Muscle layer of duodenum (tissue), 2 donors: Measurements from ENCODE around the gene SNHG17.
"Not testable (repeated sequence)": the region's sequence is repeated elsewhere in the genome, so short reads cannot be mapped to it uniquely, and the experiment has no call there.

Experiments
- H3K27ac ChIP-seq: one replicate; pipeline ENCODE4 v1.7.0; 2013; ENCODE audit warnings: mild to moderate bottlenecking, low read length
- H3K27me3 ChIP-seq: one replicate; pipeline ENCODE4 v1.7.0; 2013; ENCODE audit warnings: low read depth, mild to moderate bottlenecking, control low read depth, low read length
- H3K36me3 ChIP-seq, 2 donors: one replicate each; pipeline ENCODE4 v1.7.0; 2013; ENCODE audit warnings: low read length in 2 of 2, control low read depth in 1 of 2, mild to moderate bottlenecking in 1 of 2; ENCODE audit not compliant: insufficient read depth in 2 of 2, control insufficient read depth in 1 of 2
- H3K4me1 ChIP-seq, 2 donors: one replicate each; pipeline ENCODE4 v1.7.0; 2013; ENCODE audit warnings: low read length in 2 of 2, mild to moderate bottlenecking in 2 of 2, control low read depth in 1 of 2, moderate library complexity in 1 of 2; ENCODE audit not compliant: insufficient read depth in 2 of 2, control insufficient read depth in 1 of 2
- H3K4me3 ChIP-seq, 2 donors: one replicate each; pipeline ENCODE4 v1.7.0; 2013; ENCODE audit warnings: low read length in 2 of 2, low read depth in 1 of 2, mild to moderate bottlenecking in 1 of 2
- H3K9me3 ChIP-seq, 2 donors: one replicate each; pipeline ENCODE4 v1.7.0; 2013; ENCODE audit warnings: low read length in 2 of 2, control low read depth in 1 of 2, mild to moderate bottlenecking in 1 of 2; ENCODE audit not compliant: control insufficient read depth in 1 of 2
- donor health status: healthy.

SNHG17 gene

DNA sequence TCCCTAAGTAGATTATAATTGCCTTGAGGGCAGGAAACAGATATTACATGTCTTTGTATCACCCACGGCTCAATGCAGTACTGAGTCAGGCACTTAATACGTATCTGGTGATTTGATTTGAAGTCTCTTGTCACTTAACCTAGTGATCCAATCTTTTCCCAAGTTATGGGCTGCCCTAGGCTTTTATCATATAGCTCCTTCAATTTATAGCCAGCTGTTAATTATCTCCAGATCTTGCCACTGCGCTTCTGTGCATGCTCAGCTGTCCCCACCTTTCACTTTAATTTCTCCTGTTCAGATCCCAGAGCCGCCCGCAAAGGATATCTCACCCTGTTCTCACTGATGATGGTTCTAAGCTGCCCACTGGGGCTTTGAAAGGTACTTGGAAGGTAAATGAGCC lies 41.9 kb downstream of the SNHG17 start:
- H3K9me3 ChIP-seq: peaks cover 0 to 4% of the 10 kb centered on the region in 2 donors
- H3K36me3 ChIP-seq: no peaks in the 10 kb centered on the region
- no peak overlapping the region for H3K4me3 ChIP-seq
- H3K27ac ChIP-seq: no peak overlapping the region
- H3K27me3 ChIP-seq: no peaks in the 10 kb centered on the region
- H3K4me1 ChIP-seq: peaks cover 0 to 5% of the 10 kb centered on the region in 2 donors

DNA sequence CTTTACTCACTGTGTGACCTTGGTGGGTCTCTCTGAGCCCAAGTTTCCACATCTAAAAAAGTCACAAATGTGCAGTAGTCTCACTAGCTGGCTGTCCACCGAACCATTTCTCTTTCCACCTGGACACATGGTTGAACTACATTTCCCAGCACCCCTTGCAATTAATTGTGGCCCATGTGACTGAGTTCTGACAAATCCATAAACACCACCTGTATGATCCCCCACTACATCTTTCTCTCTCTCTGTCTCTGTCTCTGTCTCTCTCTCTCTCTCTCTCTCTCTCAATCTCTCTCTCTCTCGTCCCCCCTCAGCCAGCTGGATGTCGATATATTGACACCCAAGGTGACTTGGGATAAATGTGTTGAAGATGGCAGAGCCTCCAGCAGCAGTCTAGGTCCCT lies 42.8 kb downstream of the SNHG17 start:
- Histone ChIP-seq H3K4me1 (peaks cover 0 to 5% of the 10 kb centered on the region in 2 donors), H3K9me3 (peaks cover 0 to 4% of the 10 kb centered on the region in 2 donors)

DNA sequence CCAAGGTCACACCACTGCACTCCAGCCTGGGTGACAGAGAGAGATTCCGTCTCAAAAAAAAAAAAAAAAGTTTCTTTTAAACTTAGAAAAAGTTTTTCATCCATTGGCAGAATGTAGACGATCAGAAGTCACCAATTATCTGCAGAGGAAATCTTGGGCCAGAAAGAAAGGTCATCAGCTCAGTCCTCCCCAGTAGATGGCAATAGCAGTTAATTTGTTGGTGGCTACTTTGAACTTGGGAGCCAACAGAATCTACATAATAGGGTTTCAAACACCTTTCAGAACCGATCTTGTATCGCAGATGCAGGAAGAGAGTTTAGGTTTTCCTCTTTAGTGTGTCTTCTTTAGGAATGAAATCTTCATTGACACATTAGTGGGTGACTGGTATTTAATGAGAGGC lies 47.2 kb downstream of the SNHG17 start:
- Histone ChIP-seq H3K9me3 (peaks cover 0 to 4% of the 10 kb centered on the region in 2 donors), H3K4me1 (no peaks in the 10 kb centered on the region), H3K36me3 (no peaks in the 10 kb centered on the region), H3K4me3 (no peak overlapping the region), H3K27ac (no peak overlapping the region), H3K27me3 (no peaks in the 10 kb centered on the region)

More for the DNA sequence above, 42.8 kb downstream of the SNHG17 start:
- Histone ChIP-seq H3K4me3 (no peak overlapping the region), H3K27me3 (no peaks in the 10 kb centered on the region), H3K36me3 (no peaks in the 10 kb centered on the region), H3K27ac (no peak overlapping the region)

DNA sequence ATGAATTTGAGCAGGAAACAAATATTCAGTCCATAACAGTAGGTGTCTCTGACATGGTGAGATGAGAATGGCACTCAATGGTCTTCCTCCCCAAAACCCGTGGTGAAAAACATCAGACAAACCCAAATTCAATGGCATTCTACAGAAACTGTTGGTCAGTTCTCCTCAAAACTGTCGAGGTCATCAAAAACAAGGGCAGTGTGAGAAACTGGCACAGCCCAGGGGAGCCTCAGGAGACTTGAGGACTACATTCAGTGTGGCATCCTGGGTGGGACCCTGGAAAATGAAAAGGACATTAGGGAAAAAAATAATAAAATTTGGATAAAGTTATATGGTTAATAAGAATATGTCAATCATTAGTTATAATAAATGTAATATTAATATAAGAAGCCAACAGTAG lies 48.3 kb downstream of the SNHG17 start:
- H3K4me1 ChIP-seq: no peaks in the 10 kb centered on the region
- no peak overlapping the region for H3K4me3 ChIP-seq
- H3K27me3 ChIP-seq: no peaks in the 10 kb centered on the region
- peaks cover 0 to 4% of the 10 kb centered on the region in 2 donors for H3K9me3 ChIP-seq
- H3K36me3 ChIP-seq: no peaks in the 10 kb centered on the region
- H3K27ac ChIP-seq: no peak overlapping the region

DNA sequence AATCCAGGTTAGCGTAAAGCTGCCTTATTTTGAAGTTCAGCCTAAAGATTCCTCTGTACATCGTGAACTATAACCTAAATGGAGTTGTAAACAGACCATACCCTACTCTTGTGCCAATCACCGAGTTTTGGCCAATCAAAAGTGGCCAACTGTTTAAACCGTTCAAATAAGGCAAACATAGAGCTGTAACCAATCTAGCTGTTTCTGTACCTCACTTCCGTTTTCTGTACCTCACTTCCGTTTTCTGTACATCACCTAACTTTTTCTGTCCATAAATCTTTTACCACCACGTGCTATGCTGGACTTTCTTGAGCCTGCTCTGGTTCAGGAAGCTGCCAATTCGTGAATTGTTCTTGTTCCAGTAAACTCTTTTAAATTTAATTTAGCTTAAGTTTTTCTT lies 49.1 kb downstream of the SNHG17 start:
- Histone ChIP-seq H3K36me3 (no peaks in the 10 kb centered on the region), H3K4me3 (no peak overlapping the region), H3K9me3 (peaks cover 0 to 4% of the 10 kb centered on the region in 2 donors)

DNA sequence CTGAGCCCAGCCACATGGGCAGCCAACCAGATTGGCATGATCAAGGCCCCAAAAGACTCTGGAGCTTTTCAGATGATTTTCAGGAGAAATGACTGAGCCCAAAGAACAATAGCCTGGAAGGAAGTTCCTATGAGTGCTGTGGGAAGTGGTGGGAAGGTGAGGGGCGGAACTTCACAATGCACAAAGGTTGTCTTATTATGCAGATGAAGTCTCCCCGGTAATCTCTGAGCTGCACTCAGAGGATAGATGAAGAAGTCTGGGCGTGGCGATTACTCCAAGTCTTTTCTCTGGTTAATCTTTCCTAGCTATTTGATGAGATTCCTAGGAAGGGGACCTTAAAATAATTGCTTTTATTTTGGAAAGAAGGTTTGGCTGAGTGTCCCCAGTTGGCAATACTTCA lies 52.0 kb downstream of the SNHG17 start:
- Histone ChIP-seq H3K27ac (no peak overlapping the region), H3K4me3 (no peak overlapping the region), H3K9me3 (no peaks in the 10 kb centered on the region), H3K36me3 (no peaks in the 10 kb centered on the region), H3K4me1 (no peaks in the 10 kb centered on the region), H3K27me3 (no peaks in the 10 kb centered on the region)

More for the DNA sequence above, 49.1 kb downstream of the SNHG17 start:
- Histone ChIP-seq H3K27ac (no peak overlapping the region), H3K4me1 (no peaks in the 10 kb centered on the region), H3K27me3 (no peaks in the 10 kb centered on the region)

DNA sequence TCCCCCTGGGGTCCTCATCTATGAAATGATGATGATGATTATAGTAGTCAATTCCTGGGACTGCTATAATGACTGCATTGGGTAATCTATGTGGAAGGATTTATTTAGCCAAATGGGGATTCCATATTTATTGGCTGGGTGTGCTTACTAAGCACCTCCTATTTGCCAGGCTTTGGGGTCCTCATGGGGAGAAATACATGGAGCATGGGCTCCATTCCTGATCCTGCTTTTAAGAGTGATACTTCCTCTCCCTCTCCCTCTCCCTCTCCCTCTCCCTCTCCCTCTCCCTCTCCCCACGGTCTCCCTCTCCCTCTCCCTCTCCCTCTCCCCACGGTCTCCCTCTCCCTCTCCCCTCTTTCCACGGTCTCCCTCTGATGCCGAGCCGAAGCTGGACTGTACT lies 57.3 kb downstream of the SNHG17 start:
- H3K4me3 ChIP-seq, H3K27me3 ChIP-seq, H3K4me1 ChIP-seq, H3K9me3 ChIP-seq, H3K36me3 ChIP-seq, H3K27ac ChIP-seq: not testable (repeated sequence)

DNA sequence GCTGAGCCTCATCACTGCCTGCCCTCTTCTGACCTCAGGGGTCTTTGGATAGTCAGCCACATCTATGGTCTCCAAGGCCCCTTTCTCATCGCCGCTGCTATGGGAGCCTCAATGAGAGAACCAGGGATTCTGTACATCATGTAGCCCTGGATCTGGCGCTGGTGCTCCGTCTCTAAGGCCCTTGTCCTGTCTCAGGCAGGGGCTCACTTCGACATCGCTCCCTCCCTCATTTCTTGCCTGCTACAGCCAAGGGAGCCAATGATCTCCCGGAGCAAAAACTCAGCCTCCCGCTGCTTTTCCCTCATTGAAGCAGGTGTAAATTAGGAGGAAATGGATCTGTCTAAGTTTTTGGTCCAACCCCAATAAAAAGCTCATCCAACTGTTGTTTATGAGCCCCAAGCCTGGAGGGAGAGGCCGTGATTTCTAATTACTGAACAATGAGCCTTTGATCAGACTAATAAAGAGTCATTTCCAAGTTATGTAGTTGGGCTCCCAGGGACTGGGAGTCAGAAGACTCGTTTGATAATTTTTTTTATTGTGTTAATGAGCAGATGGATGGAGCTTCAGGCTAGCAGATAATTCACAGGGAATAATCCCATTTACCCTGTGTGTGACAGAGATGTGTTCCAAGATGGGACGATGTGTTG lies 58.0 kb downstream of the SNHG17 start:
- H3K9me3 ChIP-seq: no peaks in the 10 kb centered on the region
- no peaks in the 10 kb centered on the region for H3K36me3 ChIP-seq
- no peak overlapping the region for H3K27ac ChIP-seq
- no peaks in the 10 kb centered on the region for H3K4me1 ChIP-seq
- no peak overlapping the region for H3K4me3 ChIP-seq
- peaks cover 4% of the 10 kb centered on the region for H3K27me3 ChIP-seq

DNA sequence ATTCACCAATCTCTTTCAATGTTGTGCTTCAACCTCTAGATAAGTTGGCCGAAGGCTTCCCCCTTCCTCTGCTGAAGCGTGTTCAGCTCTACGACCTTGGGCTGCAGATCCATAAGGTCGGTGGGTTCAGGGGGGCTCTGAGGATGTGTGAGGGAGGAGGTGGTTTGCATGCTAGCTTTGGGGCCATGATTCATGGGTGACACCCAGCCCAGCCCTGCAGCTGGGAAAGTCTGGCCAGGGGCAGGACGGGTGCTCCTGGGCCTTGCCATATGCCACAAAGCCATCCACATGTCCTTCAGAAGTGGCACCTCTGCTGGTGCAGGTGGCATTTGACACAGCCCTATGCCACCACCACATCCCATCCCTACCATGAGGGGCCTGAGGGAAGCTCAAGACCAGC lies 61.2 kb downstream of the SNHG17 start:
- Histone ChIP-seq H3K27me3 (peaks cover 4% of the 10 kb centered on the region), H3K27ac (no peak overlapping the region), H3K9me3 (no peaks in the 10 kb centered on the region), H3K4me1 (no peaks in the 10 kb centered on the region), H3K4me3 (no peak overlapping the region), H3K36me3 (no peaks in the 10 kb centered on the region)

DNA sequence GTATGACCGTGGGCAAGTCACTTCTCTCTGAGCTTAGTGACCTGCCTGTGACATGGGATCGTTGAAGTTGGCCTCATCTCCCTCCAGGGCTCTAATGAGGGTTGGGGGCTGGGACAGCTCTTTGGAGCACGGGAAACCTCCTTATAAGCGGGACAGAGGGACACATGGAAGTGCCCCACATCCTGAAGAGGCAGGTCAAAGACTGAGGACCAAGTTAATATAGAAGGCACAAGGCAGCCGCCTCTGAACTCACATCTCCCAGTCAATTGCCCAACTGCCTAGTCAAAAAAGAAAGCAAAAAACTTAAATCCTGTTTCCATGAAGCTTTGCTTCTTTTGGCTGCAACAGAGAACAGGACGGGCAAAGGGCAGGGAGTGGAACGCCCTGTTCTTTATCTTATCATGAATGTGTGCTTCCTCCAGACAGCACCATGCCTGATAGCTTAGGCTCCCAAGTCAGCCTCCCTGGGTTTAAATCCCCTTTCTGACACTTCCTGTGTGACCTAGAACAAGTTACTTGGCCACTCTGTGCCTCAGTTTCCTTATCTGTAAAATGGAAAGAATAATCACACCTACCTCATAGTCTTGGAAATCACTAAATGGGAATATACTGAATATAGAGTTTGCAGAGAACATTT lies 61.8 kb downstream of the SNHG17 start:
- Histone ChIP-seq H3K27ac (no peak overlapping the region), H3K9me3 (no peaks in the 10 kb centered on the region), H3K4me1 (no peaks in the 10 kb centered on the region), H3K4me3 (no peak overlapping the region), H3K27me3 (peaks cover 4% of the 10 kb centered on the region), H3K36me3 (no peaks in the 10 kb centered on the region)

DNA sequence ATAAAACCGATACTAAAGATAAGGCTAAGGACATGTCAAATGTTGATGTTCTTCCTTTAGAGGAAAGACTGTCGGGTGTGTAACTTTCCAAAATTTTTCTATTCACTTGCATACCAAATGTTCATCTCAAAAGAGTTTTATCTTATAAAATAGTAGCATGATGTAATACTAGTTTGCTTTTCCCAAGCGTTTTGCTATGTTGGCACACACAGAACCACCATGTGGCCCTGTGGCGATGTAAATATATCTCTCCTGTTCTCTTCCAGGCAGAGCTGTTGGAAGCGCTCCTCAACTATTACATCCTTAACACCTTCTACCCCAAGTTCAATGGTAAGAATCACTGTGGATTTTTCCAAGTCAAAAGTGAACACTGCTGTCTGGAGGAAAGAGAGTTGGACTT lies 62.3 kb downstream of the SNHG17 start:
- no peaks in the 10 kb centered on the region for H3K4me1 ChIP-seq
- no peaks in the 10 kb centered on the region for H3K9me3 ChIP-seq
- no peak overlapping the region for H3K4me3 ChIP-seq
- H3K36me3 ChIP-seq: no peaks in the 10 kb centered on the region
- H3K27ac ChIP-seq: no peak overlapping the region
- H3K27me3 ChIP-seq: peaks cover 4% of the 10 kb centered on the region
